Gastroesophageal sphincter (tissue), 4 donors: ENCODE measurements around the gene FLT3. TPM values are rescaled to one million over a fixed set of nuclear protein-coding genes. Genes with fewer than 3 reads are reported as not detected.
"Not testable (repeated sequence)": the region's sequence is repeated elsewhere in the genome, so short reads cannot be mapped to it uniquely, and the experiment has no call there.

Source experiments
- ATAC-seq: fragments of 150-250 bp; one replicate; pipeline ENCODE4 v1.9.1; 2016; ENCODE audit warnings: mild to moderate bottlenecking, moderate library complexity
- H3K27ac ChIP-seq, 4 donors: fragments of 200-600 bp; sonication (generic) in 3 of 4; 1 replicate in 3 of 4; 2 replicates in 1 of 4; pipeline ENCODE4 v1.5.1; 2016 to 2019
- H3K27me3 ChIP-seq: fragments of 200-600 bp; sonication (generic); one replicate; pipeline ENCODE4 v1.5.1; 2019
- H3K36me3 ChIP-seq, 2 donors: fragments of 200-600 bp; sonication (generic); one replicate each; pipeline ENCODE4 v1.5.1; 2019; ENCODE audit warnings: control low read depth in 1 of 2
- H3K4me1 ChIP-seq, 3 donors: fragments of 200-600 bp; sonication (generic); 1 replicate in 2 of 3; 2 replicates in 1 of 3; pipeline ENCODE4 v1.5.1; 2016 to 2019; ENCODE audit warnings: control low read depth in 2 of 3
- H3K4me3 ChIP-seq, 2 donors: fragments of 200-600 bp; sonication (generic); one replicate each; pipeline ENCODE4 v1.5.1; 2019; ENCODE audit warnings: mild to moderate bottlenecking in 1 of 2, moderate library complexity in 1 of 2
- H3K9me3 ChIP-seq, 3 donors: fragments of 200-600 bp; sonication (generic); one replicate each; pipeline ENCODE4 v1.5.1; 2017 to 2019; ENCODE audit warnings: control low read depth in 2 of 3
- EP300 ChIP-seq: sonication (generic); formaldehyde crosslinking; IDR thresholded peaks from one replicate; pipeline ENCODE4 v1.6.1; 2017; ENCODE audit warnings: antibody characterized with exemption, mild to moderate bottlenecking
- POLR2A ChIP-seq, 2 donors: fragments of 450-650 bp; IDR thresholded peaks; one replicate each; pipeline ENCODE4 v1.6.1; 2017; ENCODE audit warnings: antibody characterized with exemption in 2 of 2, mild to moderate bottlenecking in 2 of 2, moderate library complexity in 1 of 2
- POLR2AphosphoS5 ChIP-seq: sonication (generic); formaldehyde crosslinking; IDR thresholded peaks from one replicate; pipeline ENCODE4 v1.6.1; 2017; ENCODE audit warnings: antibody characterized with exemption
- WGBS, 2 donors: methylation state at CpG; one replicate each; pipeline ENCODE4 v1.1.5; 2018; ENCODE audit warnings: low coverage in 1 of 2; 5-methylcytosine and 5-hydroxymethylcytosine counted together
- total RNA-seq, 4 donors: library from RNA; depleted of rRNA; stranded (reverse); fragments of >200 nt; gene quantifications; one replicate each; pipeline ENCODE4 v1.1.0, GENCODE V29; 2016
- TF ChIP-seq, protein P1 (sequence below), 4 experiments: fragments of 200-600 bp in 2 of 4; fragments of 450-650 bp in 2 of 4; sonication (generic) in 1 of 4; IDR thresholded peaks; one replicate each; pipeline ENCODE4 v1.5.1; 2017 to 2019; ENCODE audit warnings: antibody characterized with exemption in 4 of 4, mild to moderate bottlenecking in 2 of 4, moderate library complexity in 2 of 4

The FLT3 gene
- total RNA-seq, 4 donors from 2014 or later: 0.46 to 1.1 (median 0.62) TPM

DNA sequence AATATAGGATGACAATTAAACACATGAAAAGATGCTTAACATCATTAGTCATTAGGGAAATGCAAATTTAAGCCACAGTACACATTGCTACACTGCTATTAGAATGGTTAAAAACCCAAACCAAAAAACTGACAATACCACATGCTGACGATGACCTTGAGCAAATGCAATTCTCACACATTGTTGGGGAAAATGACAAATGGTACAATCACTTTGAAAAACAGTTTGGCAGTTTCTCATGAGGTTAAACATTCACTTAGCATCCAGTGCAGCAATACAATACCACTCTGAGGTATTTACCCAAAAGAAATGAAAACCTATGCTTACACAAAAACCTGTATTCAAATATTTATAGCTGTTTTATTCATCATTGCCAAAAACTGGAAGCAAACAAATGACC, 11.3 kb downstream of the FLT3 start:
- WGBS, 2 donors: 50 to 75% methylated on average over 1 of the region's 1 CpG
- TF ChIP-seq, protein P1, sequence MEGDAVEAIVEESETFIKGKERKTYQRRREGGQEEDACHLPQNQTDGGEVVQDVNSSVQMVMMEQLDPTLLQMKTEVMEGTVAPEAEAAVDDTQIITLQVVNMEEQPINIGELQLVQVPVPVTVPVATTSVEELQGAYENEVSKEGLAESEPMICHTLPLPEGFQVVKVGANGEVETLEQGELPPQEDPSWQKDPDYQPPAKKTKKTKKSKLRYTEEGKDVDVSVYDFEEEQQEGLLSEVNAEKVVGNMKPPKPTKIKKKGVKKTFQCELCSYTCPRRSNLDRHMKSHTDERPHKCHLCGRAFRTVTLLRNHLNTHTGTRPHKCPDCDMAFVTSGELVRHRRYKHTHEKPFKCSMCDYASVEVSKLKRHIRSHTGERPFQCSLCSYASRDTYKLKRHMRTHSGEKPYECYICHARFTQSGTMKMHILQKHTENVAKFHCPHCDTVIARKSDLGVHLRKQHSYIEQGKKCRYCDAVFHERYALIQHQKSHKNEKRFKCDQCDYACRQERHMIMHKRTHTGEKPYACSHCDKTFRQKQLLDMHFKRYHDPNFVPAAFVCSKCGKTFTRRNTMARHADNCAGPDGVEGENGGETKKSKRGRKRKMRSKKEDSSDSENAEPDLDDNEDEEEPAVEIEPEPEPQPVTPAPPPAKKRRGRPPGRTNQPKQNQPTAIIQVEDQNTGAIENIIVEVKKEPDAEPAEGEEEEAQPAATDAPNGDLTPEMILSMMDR (IDR thresholded peaks at IDR 0.05): no peak
- TF ChIP-seq POLR2AphosphoS5 (no peak), EP300 (no peak), POLR2A (IDR thresholded peaks at IDR 0.05) (no peak)
- Histone ChIP-seq H3K4me1 (no peaks in the 10 kb centered on the region), H3K27ac (no peak overlapping the region), H3K27me3 (peaks cover 9% of the 10 kb centered on the region), H3K36me3 (no peaks in the 10 kb centered on the region), H3K9me3 (no peaks in the 10 kb centered on the region), H3K4me3 (no peak overlapping the region)
- ATAC-seq: no peak

GRCh38 chr13:28077820-28078219, 22.6 kb downstream of the FLT3 start:
- not testable (repeated sequence) for H3K27me3 ChIP-seq, H3K27ac ChIP-seq, H3K36me3 ChIP-seq, H3K4me1 ChIP-seq, H3K9me3 ChIP-seq, ATAC-seq, H3K4me3 ChIP-seq
- WGBS, 2 donors: 100% methylated on average over 1 of the region's 2 CpGs; no CpG with 5 or more reads in 1 of the 2 donors

DNA sequence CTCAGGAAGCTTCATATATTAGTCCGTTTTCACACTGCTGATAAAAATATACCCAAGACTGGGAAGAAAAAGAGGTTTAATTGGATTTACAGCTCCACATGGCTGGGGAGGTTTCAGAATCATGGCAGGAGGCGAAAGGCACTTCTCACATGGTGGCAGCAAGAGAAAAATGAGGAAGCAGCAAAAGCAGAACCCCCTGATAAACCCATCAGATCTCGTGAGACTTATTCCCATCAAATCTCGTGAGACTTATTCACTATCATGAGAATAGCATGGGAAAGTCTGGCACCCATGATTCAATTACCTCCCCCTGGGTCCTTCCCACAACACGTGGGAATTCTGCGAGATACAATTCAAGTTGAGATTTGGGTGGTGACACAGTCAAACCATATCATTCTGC, 23.1 kb downstream of the FLT3 start:
- ATAC-seq: no peak
- no peak overlapping the region for H3K27ac ChIP-seq
- no peak overlapping the region for H3K4me3 ChIP-seq
- WGBS, 2 donors: 62 to 68% methylated on average over 5 to 6 of the region's 6 CpGs
- no peaks in the 10 kb centered on the region for H3K4me1 ChIP-seq
- H3K36me3 ChIP-seq: no peaks in the 10 kb centered on the region
- TF ChIP-seq POLR2AphosphoS5 (no peak), EP300 (no peak), POLR2A (IDR thresholded peaks at IDR 0.05) (no peak)
- TF ChIP-seq, protein P1 (IDR thresholded peaks at IDR 0.05): no peak
- H3K27me3 ChIP-seq: no peaks in the 10 kb centered on the region
- H3K9me3 ChIP-seq: no peaks in the 10 kb centered on the region

DNA sequence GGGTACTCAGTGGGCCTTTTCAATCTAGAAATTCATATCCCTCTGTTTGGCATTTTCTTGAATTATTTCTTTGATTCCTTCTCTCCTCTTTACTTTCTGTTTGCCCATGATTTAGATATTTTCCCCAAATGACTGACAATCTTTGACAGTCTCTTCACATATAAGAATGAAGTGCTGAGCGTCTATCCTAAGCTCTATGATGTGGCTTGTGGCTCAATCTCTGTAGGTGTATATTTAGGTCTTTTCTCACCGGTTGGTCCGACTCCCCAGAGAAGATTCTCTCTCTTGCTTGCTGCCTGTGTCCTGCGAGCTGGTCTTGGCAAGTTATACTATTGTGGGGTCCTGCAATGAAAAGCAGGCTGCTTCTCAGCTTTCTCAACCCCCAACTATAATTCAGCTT, 29.0 kb downstream of the FLT3 start:
- H3K27ac ChIP-seq: no peak overlapping the region
- no peak overlapping the region for H3K4me3 ChIP-seq
- H3K27me3 ChIP-seq: no peaks in the 10 kb centered on the region
- H3K36me3 ChIP-seq: no peaks in the 10 kb centered on the region
- WGBS, 2 donors: 73 to 74% methylated on average over 3 to 4 of the region's 4 CpGs
- H3K9me3 ChIP-seq: no peaks in the 10 kb centered on the region
- H3K4me1 ChIP-seq: no peaks in the 10 kb centered on the region
- ATAC-seq: no peak
- TF ChIP-seq POLR2A (IDR thresholded peaks at IDR 0.05) (no peak), EP300 (no peak), POLR2AphosphoS5 (no peak)
- TF ChIP-seq, protein P1 (IDR thresholded peaks at IDR 0.05): no peak

DNA sequence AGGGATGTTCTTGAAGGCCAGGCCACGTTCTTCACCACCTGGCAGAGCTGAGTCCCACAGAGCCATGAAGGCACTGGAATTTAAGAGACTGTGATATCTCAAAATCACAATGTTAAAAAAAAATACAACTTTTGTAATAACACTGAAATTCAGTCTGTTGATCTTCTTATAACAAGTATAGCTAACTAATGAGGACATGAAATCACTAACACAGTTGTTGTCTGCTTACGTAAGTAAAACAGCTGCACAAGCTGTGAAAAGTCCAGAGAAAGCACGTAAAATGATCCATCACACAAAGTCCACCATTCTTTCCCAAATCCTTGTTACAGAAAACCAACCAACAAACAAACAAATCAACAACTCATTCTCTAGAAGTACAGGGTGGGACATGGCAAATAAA, 32.9 kb downstream of the FLT3 start:
- H3K9me3 ChIP-seq: no peaks in the 10 kb centered on the region
- no peaks in the 10 kb centered on the region for H3K4me1 ChIP-seq
- H3K4me3 ChIP-seq: no peak overlapping the region
- no peaks in the 10 kb centered on the region for H3K27me3 ChIP-seq
- ATAC-seq: no peak
- no peak overlapping the region for H3K27ac ChIP-seq
- H3K36me3 ChIP-seq: no peaks in the 10 kb centered on the region
- WGBS, 2 donors: 67 to 78% methylated on average over 3 of the region's 3 CpGs
- TF ChIP-seq EP300 (no peak), POLR2A (IDR thresholded peaks at IDR 0.05) (no peak), POLR2AphosphoS5 (no peak)
- TF ChIP-seq, protein P1 (IDR thresholded peaks at IDR 0.05): no peak
